Measurements from ENCODE around the gene SLC44A2. TPM values are rescaled to one million over a fixed set of nuclear protein-coding genes. Genes with fewer than 3 reads are reported as not detected.

The SLC44A2 gene
- total and polyA plus RNA-seq, 10 of the 15 experiments (the other 5 are each of a cell fraction or from before 2014, with no cell fraction given): 3.0 to 51.3 (median 26.8) TPM

DNA sequence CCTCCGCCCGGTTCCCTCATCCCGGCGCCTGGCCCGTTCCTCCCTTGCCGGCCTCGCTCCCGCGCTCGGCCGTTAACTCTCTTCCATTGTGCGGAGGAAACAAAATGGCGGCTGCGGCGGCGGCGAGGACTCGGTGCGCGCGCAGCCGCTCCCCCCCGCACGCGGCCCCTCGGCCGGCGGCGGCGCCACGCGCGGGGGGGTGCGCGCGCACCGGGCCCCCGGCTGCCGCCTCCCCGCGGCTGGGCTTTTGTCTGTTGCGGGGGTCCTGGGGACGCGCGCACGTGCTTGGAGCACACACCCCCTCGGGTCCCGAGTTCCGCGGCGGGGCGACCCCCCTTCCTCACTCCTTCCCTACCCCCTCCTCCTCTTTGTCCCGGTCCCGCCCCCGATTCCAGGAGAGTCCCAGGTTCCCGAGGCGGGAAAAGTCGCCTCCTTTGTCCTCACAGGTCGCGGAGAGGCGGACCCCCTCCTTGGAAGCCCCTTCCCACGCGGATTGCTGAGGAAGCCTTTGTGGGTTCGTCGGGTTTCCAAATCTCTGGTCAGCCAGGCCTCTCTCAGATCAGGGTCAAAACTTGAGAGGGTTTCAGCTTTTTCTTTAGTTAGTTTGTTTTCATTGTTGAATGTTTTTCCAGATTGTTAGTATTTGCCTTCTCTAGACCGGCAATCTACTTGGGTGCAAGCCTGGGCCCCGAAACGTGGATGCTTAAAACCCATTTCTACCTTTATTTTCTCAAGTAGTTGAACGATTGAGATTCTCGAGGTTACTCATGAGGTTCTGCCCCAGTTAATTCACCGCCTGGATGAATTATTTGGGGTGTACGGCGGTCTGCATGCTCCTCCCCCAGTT lies 29.5 kb downstream of the SLC44A2 start (continued):
- TF ChIP-seq CHD1 (IDR thresholded peaks at IDR 0.05; ENCODE audit: low read depth, low read length): 0 out of 2 replicates have a peak, but pooled peaks have one; percentile 62
- TF ChIP-seq KAT2A (conservative IDR thresholded peaks at IDR 0.05; ENCODE audit: control insufficient read depth, low read depth, low read length): no peak
- TF ChIP-seq YY1 (IDR thresholded peaks at IDR 0.05; ENCODE audit: low read depth, low read length): peak; percentile 95
- TF ChIP-seq, protein P1, sequence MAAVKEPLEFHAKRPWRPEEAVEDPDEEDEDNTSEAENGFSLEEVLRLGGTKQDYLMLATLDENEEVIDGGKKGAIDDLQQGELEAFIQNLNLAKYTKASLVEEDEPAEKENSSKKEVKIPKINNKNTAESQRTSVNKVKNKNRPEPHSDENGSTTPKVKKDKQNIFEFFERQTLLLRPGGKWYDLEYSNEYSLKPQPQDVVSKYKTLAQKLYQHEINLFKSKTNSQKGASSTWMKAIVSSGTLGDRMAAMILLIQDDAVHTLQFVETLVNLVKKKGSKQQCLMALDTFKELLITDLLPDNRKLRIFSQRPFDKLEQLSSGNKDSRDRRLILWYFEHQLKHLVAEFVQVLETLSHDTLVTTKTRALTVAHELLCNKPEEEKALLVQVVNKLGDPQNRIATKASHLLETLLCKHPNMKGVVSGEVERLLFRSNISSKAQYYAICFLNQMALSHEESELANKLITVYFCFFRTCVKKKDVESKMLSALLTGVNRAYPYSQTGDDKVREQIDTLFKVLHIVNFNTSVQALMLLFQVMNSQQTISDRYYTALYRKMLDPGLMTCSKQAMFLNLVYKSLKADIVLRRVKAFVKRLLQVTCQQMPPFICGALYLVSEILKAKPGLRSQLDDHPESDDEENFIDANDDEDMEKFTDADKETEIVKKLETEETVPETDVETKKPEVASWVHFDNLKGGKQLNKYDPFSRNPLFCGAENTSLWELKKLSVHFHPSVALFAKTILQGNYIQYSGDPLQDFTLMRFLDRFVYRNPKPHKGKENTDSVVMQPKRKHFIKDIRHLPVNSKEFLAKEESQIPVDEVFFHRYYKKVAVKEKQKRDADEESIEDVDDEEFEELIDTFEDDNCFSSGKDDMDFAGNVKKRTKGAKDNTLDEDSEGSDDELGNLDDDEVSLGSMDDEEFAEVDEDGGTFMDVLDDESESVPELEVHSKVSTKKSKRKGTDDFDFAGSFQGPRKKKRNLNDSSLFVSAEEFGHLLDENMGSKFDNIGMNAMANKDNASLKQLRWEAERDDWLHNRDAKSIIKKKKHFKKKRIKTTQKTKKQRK (IDR thresholded peaks at IDR 0.05; ENCODE audit: low read depth, low read length): no peak
- TF ChIP-seq E2F8 (IDR thresholded peaks at IDR 0.05; ENCODE audit: low read depth, partially characterized antibody): no peak
- TF ChIP-seq, protein P2, sequence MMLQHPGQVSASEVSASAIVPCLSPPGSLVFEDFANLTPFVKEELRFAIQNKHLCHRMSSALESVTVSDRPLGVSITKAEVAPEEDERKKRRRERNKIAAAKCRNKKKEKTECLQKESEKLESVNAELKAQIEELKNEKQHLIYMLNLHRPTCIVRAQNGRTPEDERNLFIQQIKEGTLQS (IDR thresholded peaks at IDR 0.05; ENCODE audit: borderline replicate concordance, extremely low read depth, low read depth, low read length): no peak
- no peak for TF ChIP-seq BCL3 (IDR thresholded peaks at IDR 0.05; ENCODE audit: borderline replicate concordance, insufficient read depth, low read depth, low read length, poor library complexity, severe bottlenecking)
- no peak for TF ChIP-seq USF2 (IDR thresholded peaks at IDR 0.05; ENCODE audit: borderline replicate concordance, low read depth, low read length)
- TF ChIP-seq RFX5 (IDR thresholded peaks at IDR 0.05; ENCODE audit: low read depth, low read length): no peak
- TF ChIP-seq POLR2AphosphoS5 (IDR thresholded peaks at IDR 0.05; ENCODE audit: low read length): 0 out of 2 replicates have a peak, but pooled peaks have one; percentile 9
- TF ChIP-seq ZBTB11 (CRISPR knock-in tag; IDR thresholded peaks at IDR 0.05): no peak
- TF ChIP-seq SREBF2 (IDR thresholded peaks at IDR 0.05; ENCODE audit: low read length): no peak
- TF ChIP-seq IKZF1 (conservative IDR thresholded peaks at IDR 0.05): no peak
- TF ChIP-seq ZNF207 (IDR thresholded peaks at IDR 0.05; ENCODE audit: borderline replicate concordance): no peak
- no peak for TF ChIP-seq TCF12 (IDR thresholded peaks at IDR 0.05; ENCODE audit: low read depth, low read length)
